ENCODE results near the gene UEVLD. TPM values are rescaled to one million over a fixed set of nuclear protein-coding genes. Genes with fewer than 3 reads are reported as not detected.

UEVLD gene
- total and polyA plus RNA-seq, 2 donors (not counting 1 experiment from before 2014, with no cell fraction given), result 6.3 to 12.8 TPM

GRCh38 chr11:18490319-18490718 lies 98.2 kb downstream of the UEVLD start:
- Mint-ChIP-seq H3K27ac (no peak overlapping the region), H3K4me1 (peaks cover 4% of the 10 kb centered on the region), H3K4me3 (no peak overlapping the region), H3K9me3 (ENCODE audit: insufficient read depth) (no peaks in the 10 kb centered on the region), H3K27me3 (no peaks in the 10 kb centered on the region)
- Histone ChIP-seq H3K9ac (ENCODE audit: low read length) (no peak overlapping the region), H3K27ac (ENCODE audit: low read length in 2 of 2) (no peak overlapping the region), H3K4me3 (ENCODE audit: control extremely low read depth in 1 of 5, extremely low read depth in 1 of 5, insufficient read depth in 1 of 5, low read depth in 2 of 5, low read length in 4 of 5) (no peak overlapping the region), H2AFZ (ENCODE audit: insufficient read depth, low read depth, low read length, poor library complexity, severe bottlenecking) (no peak overlapping the region), H3K4me1 (ENCODE audit: control insufficient read depth in 2 of 2, insufficient read depth in 2 of 2, low read length in 2 of 2) (peaks cover 0 to 2% of the 10 kb centered on the region in 2 donors), H3K27me3 (replicated peaks in 1 of 4; ENCODE audit: control extremely low read depth in 1 of 4, control insufficient read depth in 3 of 4, insufficient read depth in 4 of 4, low read length in 3 of 4) (no peaks in the 10 kb centered on the region), H3K9me3 (ENCODE audit: control extremely low read depth in 1 of 3, control insufficient read depth in 2 of 3, insufficient read depth in 1 of 3, low read length in 2 of 3) (no peaks in the 10 kb centered on the region), H3K36me3 (replicated peaks in 1 of 2; ENCODE audit: control extremely low read depth in 1 of 2, control insufficient read depth in 1 of 2, extremely low read depth in 1 of 2, insufficient read depth in 2 of 2, low read length in 1 of 2) (peaks cover 1 to 53% of the 10 kb centered on the region in 2 experiments), H4K20me1 (ENCODE audit: control insufficient read depth, insufficient read depth, low read length, poor library complexity, severe bottlenecking) (peaks cover 5% of the 10 kb centered on the region), H3K4me2 (replicated peaks; ENCODE audit: low read depth, low read length, poor library complexity, severe bottlenecking) (no peak overlapping the region), H3K79me2 (ENCODE audit: control insufficient read depth, insufficient read depth, low read length) (peaks cover 6% of the 10 kb centered on the region)
- ATAC-seq (ENCODE audit: low read depth) (no peak), DNase-seq (no peak)
- CTCF ChIA-PET, result no interaction called here
- TF ChIP-seq CTCF (IDR thresholded peaks at IDR 0.05), result no peak
- TF ChIP-seq EZH2 (IDR thresholded peaks at IDR 0.05; ENCODE audit: borderline replicate concordance, insufficient read depth, low read depth, low read length, poor library complexity, severe bottlenecking), result no peak
- intact Hi-C loops (cut with micrococcal nuclease), result no loop called here
- WGBS (ENCODE audit: insufficient coverage), result 88% methylated on average over 1 of the region's 1 CpG
- POLR2A ChIA-PET, result no interaction called here

GRCh38 chr11:18485913-18486528 lies 102.5 kb downstream of the UEVLD start:
- intact Hi-C loops (cut with micrococcal nuclease), result no loop called here
- DNase-seq (no peak), ATAC-seq (ENCODE audit: low read depth) (no peak)
- Histone ChIP-seq H4K20me1 (ENCODE audit: control insufficient read depth, insufficient read depth, low read length, poor library complexity, severe bottlenecking) (peaks cover 9% of the 10 kb centered on the region), H3K9ac (ENCODE audit: low read length) (no peak overlapping the region), H2AFZ (ENCODE audit: insufficient read depth, low read depth, low read length, poor library complexity, severe bottlenecking) (no peak overlapping the region), H3K27ac (ENCODE audit: low read length in 2 of 2) (no peak overlapping the region), H3K4me1 (ENCODE audit: control insufficient read depth in 2 of 2, insufficient read depth in 2 of 2, low read length in 2 of 2) (no peaks in the 10 kb centered on the region), H3K4me2 (replicated peaks; ENCODE audit: low read depth, low read length, poor library complexity, severe bottlenecking) (no peak overlapping the region), H3K36me3 (replicated peaks in 1 of 2; ENCODE audit: control extremely low read depth in 1 of 2, control insufficient read depth in 1 of 2, extremely low read depth in 1 of 2, insufficient read depth in 2 of 2, low read length in 1 of 2) (peaks cover 19 to 69% of the 10 kb centered on the region in 2 experiments), H3K9me3 (ENCODE audit: control extremely low read depth in 1 of 3, control insufficient read depth in 2 of 3, insufficient read depth in 1 of 3, low read length in 2 of 3) (no peaks in the 10 kb centered on the region), H3K4me3 (ENCODE audit: control extremely low read depth in 1 of 5, extremely low read depth in 1 of 5, insufficient read depth in 1 of 5, low read depth in 2 of 5, low read length in 4 of 5) (no peak overlapping the region), H3K79me2 (ENCODE audit: control insufficient read depth, insufficient read depth, low read length) (no peaks in the 10 kb centered on the region), H3K27me3 (replicated peaks in 1 of 4; ENCODE audit: control extremely low read depth in 1 of 4, control insufficient read depth in 3 of 4, insufficient read depth in 4 of 4, low read length in 3 of 4) (no peaks in the 10 kb centered on the region)
- Mint-ChIP-seq H3K9me3 (ENCODE audit: insufficient read depth) (no peaks in the 10 kb centered on the region), H3K4me1 (no peaks in the 10 kb centered on the region), H3K4me3 (no peak overlapping the region), H3K27ac (no peak overlapping the region), H3K27me3 (no peaks in the 10 kb centered on the region)
- CTCF ChIA-PET, result no interaction called here
- WGBS (ENCODE audit: insufficient coverage), result 88% methylated on average over 7 of the region's 8 CpGs
- TF ChIP-seq EZH2 (IDR thresholded peaks at IDR 0.05; ENCODE audit: borderline replicate concordance, insufficient read depth, low read depth, low read length, poor library complexity, severe bottlenecking) (no peak), CTCF (IDR thresholded peaks at IDR 0.05) (no peak)
- POLR2A ChIA-PET, result no interaction called here

Other genes starting within 250 kb of the UEVLD start
- gene LDHA, start 194.2 kb downstream of the UEVLD start, total RNA-seq, result 90.0 and 91.2 TPM in 2 replicates
- 113 and 144 TPM in 2 replicates for gene LDHA, start 194.2 kb downstream of the UEVLD start, polyA plus RNA-seq
- gene LDHC, start 176.4 kb downstream of the UEVLD start, total RNA-seq, result not detected in 2 replicates
- gene LDHC, start 176.4 kb downstream of the UEVLD start, polyA plus RNA-seq, result 0.31 TPM in 1 of 2 replicates, not detected in the other
- 0.27 TPM in 1 of 2 replicates, not detected in the other for gene LDHAL6A, start 132.9 kb downstream of the UEVLD start, total RNA-seq
- 0.12 TPM in 1 of 2 replicates, not detected in the other for gene LDHAL6A, start 132.9 kb downstream of the UEVLD start, polyA plus RNA-seq
- gene TSG101, start 61.8 kb downstream of the UEVLD start, total RNA-seq, result 49.6 and 50.9 TPM in 2 replicates
- gene TSG101, start 61.8 kb downstream of the UEVLD start, polyA plus RNA-seq, result 56.5 and 57.0 TPM in 2 replicates
- 1.2 and 3.2 TPM in 2 replicates for gene MISFA, start 11.1 kb upstream of the UEVLD start, total RNA-seq
- gene MISFA, start 11.1 kb upstream of the UEVLD start, polyA plus RNA-seq, result not detected in 2 replicates
- 16.5 and 17.8 TPM in 2 replicates for gene SPTY2D1, start 45.6 kb upstream of the UEVLD start, total RNA-seq
- gene SPTY2D1, start 45.6 kb upstream of the UEVLD start, polyA plus RNA-seq, result 4.7 and 10.9 TPM in 2 replicates
- gene TMEM86A, start 110.0 kb upstream of the UEVLD start, total RNA-seq, result 0.58 and 1.1 TPM in 2 replicates
- gene TMEM86A, start 110.0 kb upstream of the UEVLD start, polyA plus RNA-seq, result 0.40 and 0.94 TPM in 2 replicates
- gene IGSF22, start 137.5 kb upstream of the UEVLD start, total RNA-seq, result 1.6 and 2.6 TPM in 2 replicates
- 0.36 and 0.91 TPM in 2 replicates for gene IGSF22, start 137.5 kb upstream of the UEVLD start, polyA plus RNA-seq
- gene PTPN5, start 203.1 kb upstream of the UEVLD start, total RNA-seq, result not detected in 2 replicates
- gene PTPN5, start 203.1 kb upstream of the UEVLD start, polyA plus RNA-seq, result not detected in 2 replicates

Data from B cell (primary cell).